ENCODE data around the gene MAP3K20.
"Not testable (repeated sequence)": the region's sequence is repeated elsewhere in the genome, so short reads cannot be mapped to it uniquely, and the experiment has no call there.

Gene MAP3K20

GRCh38 chr2:173282795-173283545 is 207.3 kb downstream of the MAP3K20 start:
- DNase-seq, result no peak

GRCh38 chr2:173286153-173286809 is 210.6 kb downstream of the MAP3K20 start:
- DNase-seq, result no peak

GRCh38 chr2:173287594-173287993 is 211.9 kb downstream of the MAP3K20 start:
- no peak for DNase-seq

GRCh38 chr2:173288561-173288960 is 212.9 kb downstream of the MAP3K20 start:
- peak; percentile 51 for DNase-seq

GRCh38 chr2:173290046-173290445 is 214.4 kb downstream of the MAP3K20 start:
- no peak for DNase-seq

- DNase-seq, result no peak
Measured at GRCh38 chr2:173290518-173290917, 214.9 kb downstream of the MAP3K20 start.

GRCh38 chr2:173291412-173291811 is 215.8 kb downstream of the MAP3K20 start:
- no peak for DNase-seq

GRCh38 chr2:173296235-173296634 is 220.6 kb downstream of the MAP3K20 start:
- DNase-seq, result no peak

GRCh38 chr2:173298536-173299097 is 223.0 kb downstream of the MAP3K20 start:
- DNase-seq, result no peak

GRCh38 chr2:173299764-173300163 is 224.1 kb downstream of the MAP3K20 start:
- DNase-seq, result no peak

GRCh38 chr2:173300458-173300857 is 224.8 kb downstream of the MAP3K20 start:
- DNase-seq, result no peak

GRCh38 chr2:173301549-173301948 is 225.9 kb downstream of the MAP3K20 start:
- DNase-seq, result not testable (repeated sequence)

GRCh38 chr2:173305303-173305702 is 229.7 kb downstream of the MAP3K20 start:
- DNase-seq, result no peak

GRCh38 chr2:173307293-173307692 is 231.6 kb downstream of the MAP3K20 start:
- no peak for DNase-seq

- not testable (repeated sequence) for DNase-seq
Measured at GRCh38 chr2:173309370-173309769, 233.7 kb downstream of the MAP3K20 start.

- no peak for DNase-seq
Measured at GRCh38 chr2:173311844-173312606, 236.4 kb downstream of the MAP3K20 start.
